Stomach smooth muscle (tissue), 2 donors: ENCODE results near the gene PPP1R13L.
A peak's percentile ranks its signal among the peaks of the same experiment; 100 is the strongest.

ENCODE experiments used
- H3K27ac ChIP-seq: one replicate; pipeline ENCODE4 v1.7.0; 2013; ENCODE audit warnings: mild to moderate bottlenecking, low read length, inconsistent platforms
- H3K27me3 ChIP-seq, 2 donors: one replicate each; pipeline ENCODE4 v1.7.0; 2013; ENCODE audit warnings: low read length in 2 of 2; ENCODE audit not compliant: insufficient read depth in 2 of 2, control insufficient read depth in 1 of 2
- H3K36me3 ChIP-seq, 2 donors: one replicate each; pipeline ENCODE4 v1.7.0; 2013; ENCODE audit warnings: low read length in 2 of 2; ENCODE audit not compliant: control insufficient read depth in 2 of 2, insufficient read depth in 2 of 2
- H3K4me1 ChIP-seq: one replicate; pipeline ENCODE4 v1.7.0; 2013; ENCODE audit warnings: low read length; ENCODE audit not compliant: control insufficient read depth, insufficient read depth
- H3K4me3 ChIP-seq, 2 donors: one replicate each; pipeline ENCODE4 v1.7.0; 2013; ENCODE audit warnings: low read length in 2 of 2
- H3K9ac ChIP-seq, 2 donors: one replicate each; pipeline ENCODE4 v1.7.0; 2013; ENCODE audit warnings: low read length in 2 of 2, mild to moderate bottlenecking in 1 of 2
- H3K9me3 ChIP-seq, 2 donors: one replicate each; pipeline ENCODE4 v1.7.0; 2013; ENCODE audit warnings: low read length in 2 of 2; ENCODE audit not compliant: control insufficient read depth in 2 of 2
- donor health status: healthy.
- donor health status: Pancreatic carcinoma.

The PPP1R13L gene

GRCh38 chr19:45405435-45406225 is 761 bp upstream of the PPP1R13L start:
- no peaks in the 10 kb centered on the region for H3K9me3 ChIP-seq
- peaks cover 35% of the 10 kb centered on the region for H3K4me1 ChIP-seq

GRCh38 chr19:45403781-45404556 is 900 bp downstream of the PPP1R13L start:
- Histone ChIP-seq H3K9ac (no peak overlapping the region), H3K36me3 (no peaks in the 10 kb centered on the region), H3K27ac (no peak overlapping the region), H3K4me3 (peak overlapping the region; percentile 44 to 91), H3K4me1 (peaks cover 35% of the 10 kb centered on the region), H3K27me3 (peaks cover 19 to 27% of the 10 kb centered on the region in 2 donors), H3K9me3 (no peaks in the 10 kb centered on the region)

More at GRCh38 chr19:45405435-45406225, 761 bp upstream of the PPP1R13L start:
- Histone ChIP-seq H3K27me3 (peaks cover 19 to 24% of the 10 kb centered on the region in 2 donors), H3K4me3 (peak overlapping the region; percentile 44 to 91), H3K9ac (peak overlapping the region; percentile 65 to 91), H3K36me3 (no peaks in the 10 kb centered on the region), H3K27ac (peak overlapping the region; percentile 88)

- H3K4me1 ChIP-seq: peaks cover 40% of the 10 kb centered on the region
- H3K36me3 ChIP-seq: no peaks in the 10 kb centered on the region
- H3K4me3 ChIP-seq: no peak overlapping the region
- H3K27me3 ChIP-seq: peaks cover 19 to 27% of the 10 kb centered on the region in 2 donors
- no peaks in the 10 kb centered on the region for H3K9me3 ChIP-seq
- no peak overlapping the region for H3K9ac ChIP-seq
- H3K27ac ChIP-seq: no peak overlapping the region
These were observed 1.6 kb downstream of the PPP1R13L start for GRCh38 chr19:45403272-45403671.

- Histone ChIP-seq H3K4me1 (peaks cover 45% of the 10 kb centered on the region), H3K27ac (no peak overlapping the region), H3K9me3 (no peaks in the 10 kb centered on the region), H3K9ac (no peak overlapping the region), H3K27me3 (peaks cover 19 to 27% of the 10 kb centered on the region in 2 donors), H3K4me3 (no peak overlapping the region), H3K36me3 (no peaks in the 10 kb centered on the region)
These were observed 2.4 kb downstream of the PPP1R13L start for GRCh38 chr19:45402298-45403061.

GRCh38 chr19:45401815-45402214 is 3.1 kb downstream of the PPP1R13L start:
- Histone ChIP-seq H3K4me1 (peaks cover 41% of the 10 kb centered on the region), H3K36me3 (no peaks in the 10 kb centered on the region), H3K9ac (no peak overlapping the region), H3K27me3 (peaks cover 19 to 27% of the 10 kb centered on the region in 2 donors), H3K27ac (no peak overlapping the region), H3K9me3 (no peaks in the 10 kb centered on the region), H3K4me3 (no peak overlapping the region)

GRCh38 chr19:45400192-45400591 is 4.7 kb downstream of the PPP1R13L start:
- no peak overlapping the region for H3K9ac ChIP-seq
- H3K4me1 ChIP-seq: peaks cover 27% of the 10 kb centered on the region
- H3K4me3 ChIP-seq: no peak overlapping the region
- H3K36me3 ChIP-seq: no peaks in the 10 kb centered on the region
- peaks cover 19 to 33% of the 10 kb centered on the region in 2 donors for H3K27me3 ChIP-seq
- H3K27ac ChIP-seq: no peak overlapping the region
- no peaks in the 10 kb centered on the region for H3K9me3 ChIP-seq

GRCh38 chr19:45395821-45396617 is 8.8 kb downstream of the PPP1R13L start:
- no peaks in the 10 kb centered on the region for H3K36me3 ChIP-seq
- peaks cover 0 to 9% of the 10 kb centered on the region in 2 donors for H3K27me3 ChIP-seq
- H3K9ac ChIP-seq: no peak overlapping the region
- H3K27ac ChIP-seq: no peak overlapping the region
- H3K9me3 ChIP-seq: no peaks in the 10 kb centered on the region
- H3K4me1 ChIP-seq: peaks cover 10% of the 10 kb centered on the region
- no peak overlapping the region for H3K4me3 ChIP-seq

GRCh38 chr19:45391871-45392665 is 12.8 kb downstream of the PPP1R13L start:
- Histone ChIP-seq H3K4me3 (no peak overlapping the region), H3K36me3 (no peaks in the 10 kb centered on the region)

GRCh38 chr19:45391346-45391745 is 13.5 kb downstream of the PPP1R13L start:
- Histone ChIP-seq H3K36me3 (no peaks in the 10 kb centered on the region), H3K27ac (no peak overlapping the region), H3K4me1 (no peaks in the 10 kb centered on the region), H3K9ac (no peak overlapping the region), H3K27me3 (peaks cover under 1 to 16% of the 10 kb centered on the region in 2 donors), H3K4me3 (no peak overlapping the region), H3K9me3 (no peaks in the 10 kb centered on the region)

More at GRCh38 chr19:45391871-45392665, 12.8 kb downstream of the PPP1R13L start:
- no peaks in the 10 kb centered on the region for H3K4me1 ChIP-seq
- H3K27me3 ChIP-seq: peaks cover 0 to 10% of the 10 kb centered on the region in 2 donors
- no peaks in the 10 kb centered on the region for H3K9me3 ChIP-seq
- no peak overlapping the region for H3K27ac ChIP-seq
- H3K9ac ChIP-seq: no peak overlapping the region
